CD4-positive, alpha-beta T cell (primary cell): ENCODE data around the gene ISYNA1. TPM values are rescaled to one million over a fixed set of nuclear protein-coding genes. Genes with fewer than 3 reads are reported as not detected.

ENCODE experiments used
- ATAC-seq: fragments of 200-7000 bp; cut with Tn5 transposase; one replicate; pipeline ENCODE4 v1.10.0; 2022; ENCODE audit warnings: mild to moderate bottlenecking; ENCODE audit not compliant: poor library complexity
- CTCF ChIA-PET: fragments of 350-600 bp; sonication (Branson Sonifier 250); formaldehyde crosslinking; loops from one replicate; lab custom pipeline; 2021; ENCODE audit warnings: antibody characterized with exemption, inconsistent platforms; lab: Charles Lee
- POLR2A ChIA-PET: fragments of 350-600 bp; sonication (Branson Sonifier 250); formaldehyde crosslinking; loops from one replicate; lab custom pipeline; 2021; ENCODE audit warnings: antibody characterized with exemption, inconsistent platforms; lab: Charles Lee
- DNase-seq, 14 experiments: peaks; one replicate each; pipeline ENCODE4 v3.0.0-alpha.2; 2013 to 2020; ENCODE audit warnings: mixed read lengths in 2 of 14
- H3K27ac ChIP-seq, 2 donors: one replicate each; pipeline versions ENCODE4 v1.5.1 to v1.7.0; 2013; ENCODE audit warnings: low read length in 2 of 2, low read depth in 1 of 2, mild to moderate bottlenecking in 1 of 2
- H3K27me3 ChIP-seq, 2 experiments: 1 replicate in 1 of 2; 2 replicates in 1 of 2; pipeline versions ENCODE4 v1.6.1 to v1.7.0; 2013; ENCODE audit warnings: low read length in 2 of 2, control low read depth in 1 of 2, mild to moderate bottlenecking in 1 of 2, moderate library complexity in 1 of 2; ENCODE audit not compliant: insufficient read depth in 2 of 2, control insufficient read depth in 1 of 2
- H3K36me3 ChIP-seq: one replicate; pipeline ENCODE4 v1.6.1; 2013; ENCODE audit warnings: low read length, control low read depth; ENCODE audit not compliant: insufficient read depth
- H3K4me1 ChIP-seq: one replicate; pipeline ENCODE4 v1.6.1; 2013; ENCODE audit warnings: low read length, control low read depth; ENCODE audit not compliant: insufficient read depth
- H3K4me3 ChIP-seq: one replicate; pipeline ENCODE4 v1.5.1; 2013; ENCODE audit warnings: mild to moderate bottlenecking, low read length, moderate library complexity
- H3K9me3 ChIP-seq, 2 experiments: 1 replicate in 1 of 2; 2 replicates in 1 of 2; pipeline versions ENCODE4 v1.6.1 to v1.7.0; 2013; ENCODE audit warnings: low read length in 2 of 2, mild to moderate bottlenecking in 2 of 2, control low read depth in 1 of 2, moderate library complexity in 1 of 2; ENCODE audit not compliant: control insufficient read depth in 1 of 2, insufficient read depth in 1 of 2
- H3K27ac Mint-ChIP-seq: one replicate; pipeline ENCODE4 v1.8.0; 2020; ENCODE audit warnings: mixed read lengths
- H3K27me3 Mint-ChIP-seq: one replicate; pipeline ENCODE4 v1.8.0; 2021; ENCODE audit warnings: mixed read lengths
- H3K36me3 Mint-ChIP-seq: one replicate; pipeline ENCODE4 v1.8.0; 2021; ENCODE audit warnings: low read depth, mixed read lengths
- H3K4me1 Mint-ChIP-seq: one replicate; pipeline ENCODE4 v1.8.0; 2021; ENCODE audit warnings: low read depth, mixed read lengths
- H3K4me3 Mint-ChIP-seq: one replicate; pipeline ENCODE4 v1.8.0; 2020; ENCODE audit warnings: mild to moderate bottlenecking, mixed read lengths
- H3K9me3 Mint-ChIP-seq: one replicate; pipeline ENCODE4 v1.8.0; 2020; ENCODE audit warnings: mixed read lengths
- intact Hi-C, 2 experiments: fragments of 100-400 bp; cut with DNase I in 1 of 2; cut with micrococcal nuclease in 1 of 2; formaldehyde crosslinking; loops; one replicate each; pipeline versions ENCODE4 v1.15.1 to v1.9.0; 2023 to 2025; cut with DNase I, micrococcal nuclease
- total RNA-seq, 174 experiments: library from RNA in 2 of 174; stranded (reverse) in 2 of 174; gene quantifications; one replicate each; pipeline ENCODE4 v1.2.3 and lab custom pipeline; 2021 to 2026
- TF ChIP-seq, protein P1 (sequence below): fragments of 200-600 bp; IDR thresholded peaks from one replicate; pipeline ENCODE4 v1.8.0; 2022; ENCODE audit warnings: antibody characterized with exemption, mild to moderate bottlenecking

ISYNA1 gene
- total RNA-seq, 2 experiments from 2014 or later: 34.1 to 41.3 TPM

DNA sequence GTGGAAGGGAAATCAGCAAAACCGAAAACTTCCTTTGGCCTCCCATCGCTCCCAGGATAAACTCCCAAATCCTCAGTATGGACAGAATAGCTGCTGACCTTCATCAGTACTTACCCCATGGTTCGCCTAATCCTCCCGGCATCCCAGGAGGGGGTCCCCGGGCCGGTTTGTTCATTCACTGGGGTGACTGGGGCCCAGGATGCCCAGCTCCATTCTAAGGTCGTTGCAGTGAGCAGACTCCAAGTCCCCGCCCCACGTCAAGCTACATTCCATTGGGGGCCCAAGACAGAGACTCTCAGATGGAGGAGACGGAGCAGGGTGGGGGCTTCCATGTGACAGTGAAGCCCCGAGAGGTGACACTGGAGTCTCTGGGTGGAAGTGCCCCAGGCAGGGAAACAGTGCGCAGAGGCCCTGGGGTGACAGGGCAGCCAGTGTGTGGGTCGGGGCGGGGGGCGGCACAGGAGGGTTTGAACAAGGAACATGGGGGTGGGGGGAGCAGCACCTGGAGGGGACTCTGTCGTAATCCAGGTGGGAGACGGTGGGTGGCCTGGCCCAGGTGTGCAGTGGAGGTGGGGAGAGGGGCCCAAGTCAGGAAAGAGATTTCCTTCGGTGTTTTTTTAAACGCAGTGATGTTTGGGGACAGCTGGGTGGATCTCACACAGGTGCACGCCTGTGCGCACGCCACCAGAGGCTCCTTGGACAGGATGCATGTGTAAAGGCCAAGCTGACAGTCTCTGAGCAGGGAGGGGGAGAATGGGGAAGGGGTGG lies 13.6 kb downstream of the ISYNA1 start:
- Histone ChIP-seq H3K9me3 (no peaks in the 10 kb centered on the region), H3K36me3 (peaks cover 22% of the 10 kb centered on the region), H3K27ac (no peak overlapping the region), H3K27me3 (no peaks in the 10 kb centered on the region), H3K4me3 (no peak overlapping the region), H3K4me1 (peaks cover 93% of the 10 kb centered on the region)
- Mint-ChIP-seq H3K4me3 (peak overlapping the region; percentile 30), H3K4me1 (peaks cover 57% of the 10 kb centered on the region), H3K27me3 (no peaks in the 10 kb centered on the region), H3K36me3 (no peaks in the 10 kb centered on the region), H3K27ac (no peak overlapping the region), H3K9me3 (no peaks in the 10 kb centered on the region)
- DNase-seq: peak in 1 of 14 experiments; percentile 29
- TF ChIP-seq, protein P1, sequence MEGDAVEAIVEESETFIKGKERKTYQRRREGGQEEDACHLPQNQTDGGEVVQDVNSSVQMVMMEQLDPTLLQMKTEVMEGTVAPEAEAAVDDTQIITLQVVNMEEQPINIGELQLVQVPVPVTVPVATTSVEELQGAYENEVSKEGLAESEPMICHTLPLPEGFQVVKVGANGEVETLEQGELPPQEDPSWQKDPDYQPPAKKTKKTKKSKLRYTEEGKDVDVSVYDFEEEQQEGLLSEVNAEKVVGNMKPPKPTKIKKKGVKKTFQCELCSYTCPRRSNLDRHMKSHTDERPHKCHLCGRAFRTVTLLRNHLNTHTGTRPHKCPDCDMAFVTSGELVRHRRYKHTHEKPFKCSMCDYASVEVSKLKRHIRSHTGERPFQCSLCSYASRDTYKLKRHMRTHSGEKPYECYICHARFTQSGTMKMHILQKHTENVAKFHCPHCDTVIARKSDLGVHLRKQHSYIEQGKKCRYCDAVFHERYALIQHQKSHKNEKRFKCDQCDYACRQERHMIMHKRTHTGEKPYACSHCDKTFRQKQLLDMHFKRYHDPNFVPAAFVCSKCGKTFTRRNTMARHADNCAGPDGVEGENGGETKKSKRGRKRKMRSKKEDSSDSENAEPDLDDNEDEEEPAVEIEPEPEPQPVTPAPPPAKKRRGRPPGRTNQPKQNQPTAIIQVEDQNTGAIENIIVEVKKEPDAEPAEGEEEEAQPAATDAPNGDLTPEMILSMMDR: no peak
- ChIA-PET CTCF (interaction anchor here (1.1 kb wide), 1 partner anchor 27 kb away, joined by 3 read pairs; no protein-coding TSS in a partner anchor), POLR2A (interaction anchor here (1.5 to 1.6 kb wide), 2 partner anchors 13 kb away, joined by 4 read pairs; no protein-coding TSS in a partner anchor)
- no peak for ATAC-seq
- intact Hi-C loops: no loop called here

DNA sequence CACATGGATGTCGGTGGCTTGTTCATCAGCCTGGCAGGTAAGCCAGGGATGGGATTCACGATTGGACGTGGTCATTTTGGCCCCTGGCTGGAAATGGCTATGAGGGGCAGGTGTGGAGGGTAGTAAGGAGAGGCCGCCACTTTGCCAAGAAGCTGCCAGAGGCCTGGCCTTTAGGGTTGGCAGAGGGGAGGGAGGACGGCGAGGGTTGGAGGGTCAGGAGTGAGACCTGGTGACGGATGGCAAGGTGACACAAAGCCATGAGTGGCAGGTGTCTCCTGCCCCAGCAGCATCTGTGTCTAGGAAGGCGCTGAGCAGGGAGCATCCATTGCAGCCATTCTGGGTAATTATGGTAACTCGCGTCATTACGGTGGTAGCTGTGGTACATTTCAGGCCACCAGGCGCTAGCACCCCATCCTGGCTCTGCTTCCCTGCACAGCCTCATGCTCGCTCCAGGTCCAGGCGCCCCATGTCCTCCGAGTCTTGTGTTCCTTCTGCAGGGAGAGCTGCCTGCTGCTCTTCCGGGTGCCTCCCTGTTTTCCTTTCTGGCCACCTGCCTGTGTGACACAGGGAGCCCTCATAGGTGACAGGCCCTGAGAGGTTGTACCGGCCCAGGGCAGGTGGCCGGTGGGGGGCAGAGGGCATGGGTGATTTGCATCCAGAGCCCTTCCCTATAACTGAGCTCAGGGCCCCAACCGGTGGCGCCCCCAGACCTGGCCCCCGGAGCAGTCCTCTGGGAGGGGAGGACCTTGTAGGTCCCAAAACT lies 14.5 kb downstream of the ISYNA1 start:
- Histone ChIP-seq H3K36me3 (peaks cover 22% of the 10 kb centered on the region), H3K27ac (peak overlapping the region in 1 of 2 donors; percentile 55), H3K4me3 (peak overlapping the region; percentile 25), H3K4me1 (peaks cover 91% of the 10 kb centered on the region), H3K27me3 (peaks cover 0 to 3% of the 10 kb centered on the region in 2 experiments), H3K9me3 (no peaks in the 10 kb centered on the region)
- H3K4me3 Mint-ChIP-seq: peak overlapping the region; percentile 74
- ATAC-seq (no peak), DNase-seq (peak in 1 of 14 experiments; percentile 37)
- peaks cover 5% of the 10 kb centered on the region for H3K27me3 Mint-ChIP-seq
- H3K27ac Mint-ChIP-seq: peak overlapping the region; percentile 77
- H3K9me3 Mint-ChIP-seq: no peaks in the 10 kb centered on the region
- intact Hi-C loops: no loop called here
- no peaks in the 10 kb centered on the region for H3K36me3 Mint-ChIP-seq
- TF ChIP-seq, protein P1: no peak
- H3K4me1 Mint-ChIP-seq: peaks cover 62% of the 10 kb centered on the region
- POLR2A ChIA-PET: interaction anchor here (1.5 to 1.6 kb wide), 2 partner anchors 14 to 134 kb away, joined by 4 to 5 read pairs; partner anchors contain the start of gene KXD1
- CTCF ChIA-PET: interaction anchor here (0.5 to 1.7 kb wide), 2 partner anchors 144 to 295 kb away, joined by 3 to 4 read pairs; no protein-coding TSS in a partner anchor

DNA sequence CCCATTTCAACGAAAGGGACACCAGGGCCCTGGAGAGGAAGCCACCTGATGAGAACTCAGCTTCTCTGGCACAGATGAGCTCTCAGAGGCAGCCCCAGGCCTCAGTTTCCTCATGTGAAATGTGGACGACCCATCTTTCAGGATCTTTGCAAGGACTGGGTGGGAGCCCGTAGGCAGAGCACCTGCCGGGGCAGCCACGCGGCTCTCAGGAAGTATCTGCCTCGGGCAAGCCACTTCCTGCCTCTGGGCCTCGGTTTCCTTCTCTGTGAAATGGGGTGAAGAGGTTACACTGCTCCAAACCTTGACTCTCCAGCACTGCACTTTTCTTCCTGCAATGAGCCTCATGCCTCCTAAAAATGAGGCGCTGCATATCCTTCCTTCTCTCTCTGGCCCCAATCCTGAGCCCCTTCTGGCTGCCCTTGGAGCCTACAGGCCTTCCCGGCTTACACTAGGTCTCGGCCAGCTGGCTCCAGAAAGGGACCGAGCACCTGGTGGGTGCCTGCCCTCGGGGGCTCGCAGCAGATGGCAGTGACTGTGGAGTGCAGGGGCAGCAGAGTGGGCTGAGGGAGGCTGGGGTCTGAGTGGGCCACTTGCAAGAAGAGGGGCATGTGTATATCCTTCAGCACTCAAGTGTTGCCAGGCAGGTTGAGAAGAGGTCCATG lies 15.3 kb downstream of the ISYNA1 start:
- CTCF ChIA-PET: interaction anchor here (1.5 to 1.7 kb wide), 2 partner anchors 33 to 143 kb away, joined by 3 to 4 read pairs; no protein-coding TSS in a partner anchor
- Mint-ChIP-seq H3K9me3 (no peaks in the 10 kb centered on the region), H3K27ac (peak overlapping the region; percentile 77), H3K4me3 (peak overlapping the region; percentile 74), H3K27me3 (peaks cover 13% of the 10 kb centered on the region), H3K36me3 (no peaks in the 10 kb centered on the region), H3K4me1 (peaks cover 70% of the 10 kb centered on the region)
- DNase-seq: peak in 5 of 14 experiments; percentile 29 to 83 (median 61)
- peaks cover 92% of the 10 kb centered on the region for H3K4me1 ChIP-seq
- H3K9me3 ChIP-seq: no peaks in the 10 kb centered on the region
- H3K27me3 ChIP-seq: peaks cover 0 to 10% of the 10 kb centered on the region in 2 experiments
- POLR2A ChIA-PET: interaction anchor here (0.8 to 9.0 kb wide), 3 partner anchors 121 to 142 kb away, joined by 3 to 97 read pairs (median 5); partner anchors contain the start of genes FKBP8, JUND and KXD1
- peak overlapping the region; percentile 25 for H3K4me3 ChIP-seq
- intact Hi-C loops: no loop called here
- TF ChIP-seq, protein P1: no peak
- ATAC-seq: peak; percentile 14
- peak overlapping the region; percentile 10 to 55 for H3K27ac ChIP-seq
- H3K36me3 ChIP-seq: peaks cover 17% of the 10 kb centered on the region
